ENCODE data around the gene ATRAID.

DNA sequence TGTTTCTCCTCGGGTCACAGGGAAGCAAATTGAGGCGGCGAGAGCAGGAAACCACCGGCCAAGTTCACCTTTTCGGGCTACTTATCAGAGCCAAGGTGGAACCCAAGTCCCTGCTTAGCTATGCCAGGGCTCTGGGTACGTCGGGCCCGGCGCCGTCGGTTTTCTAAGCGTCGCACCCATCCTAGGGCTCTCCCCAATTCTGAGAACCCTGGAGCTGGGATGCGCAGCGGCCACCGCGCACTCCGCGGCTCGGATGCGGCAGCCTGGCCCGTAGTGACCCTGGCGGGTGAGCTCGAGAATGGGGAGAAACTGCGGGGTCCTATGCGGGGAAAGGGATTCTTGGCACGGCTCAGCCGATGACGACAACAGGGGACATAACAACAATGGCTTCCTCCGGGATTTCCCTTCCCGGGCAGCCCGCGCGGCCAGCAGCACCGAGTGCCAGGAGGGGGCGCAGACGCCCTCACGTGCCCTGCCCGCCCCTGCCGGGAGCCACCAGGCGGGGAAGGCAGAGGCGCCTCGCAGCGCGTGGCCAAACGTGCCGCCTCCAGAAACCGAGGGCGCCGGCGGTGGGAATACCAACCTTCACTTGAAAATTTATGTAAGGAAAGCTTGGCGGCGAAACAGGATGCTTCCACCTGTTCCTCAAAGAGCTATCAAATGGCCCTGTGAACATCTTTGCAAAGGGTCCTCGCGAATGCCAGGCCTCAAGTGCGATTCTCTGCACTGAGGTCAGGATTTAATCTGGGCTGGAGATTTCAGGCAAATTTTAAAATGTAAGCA, 53.1 kb downstream of the ATRAID start:
- TF ChIP-seq CTCF (IDR thresholded peaks at IDR 0.05) (peak in 1 of 2 donors; percentile 20), EP300 (IDR thresholded peaks at IDR 0.05) (no peak)
